ENCODE measurements around the gene BROX. TPM values are rescaled to one million over a fixed set of nuclear protein-coding genes. Genes with fewer than 3 reads are reported as not detected.

The BROX gene
- total and polyA plus RNA-seq, 4 experiments from 2014 or later = 15.6 to 68.3 (median 41.5) TPM

GRCh38 chr1:222680080-222680479 lies 32.3 kb upstream of the BROX start:
- CTCF ChIA-PET (ENCODE audit: partially characterized antibody) = no interaction called here
- DNase-seq = no peak
- intact Hi-C loops (cut with micrococcal nuclease) = no loop called here
- peaks cover 0 to 6% (median 3%) of the 10 kb centered on the region in 4 donors for H3K4me1 Mint-ChIP-seq
- no peak overlapping the region for H3K4me3 ChIP-seq (ENCODE audit: low read length in 2 of 2)
- H3K9me3 Mint-ChIP-seq = no peaks in the 10 kb centered on the region
- H3K27ac Mint-ChIP-seq = peak overlapping the region in 2 of 7 donors; percentile 36 to 44
- no peaks in the 10 kb centered on the region for H3K9me3 ChIP-seq (ENCODE audit: control insufficient read depth in 1 of 2, low read length in 2 of 2)
- no peaks in the 10 kb centered on the region for H3K27me3 ChIP-seq (ENCODE audit: insufficient read depth, low read length)
- POLR2A ChIA-PET (ENCODE audit: partially characterized antibody) = no interaction called here
- no peak overlapping the region for H3K27ac ChIP-seq (ENCODE audit: low read depth, low read length)
- H3K4me1 ChIP-seq (ENCODE audit: insufficient read depth, low read length) = no peaks in the 10 kb centered on the region
- no peak overlapping the region for H3K4me3 Mint-ChIP-seq
- no peaks in the 10 kb centered on the region for H3K27me3 Mint-ChIP-seq
- H3K36me3 ChIP-seq (ENCODE audit: insufficient read depth, low read length) = peaks cover 22% of the 10 kb centered on the region
- H3K36me3 Mint-ChIP-seq = peaks cover 12 to 49% of the 10 kb centered on the region in 2 donors

DNA sequence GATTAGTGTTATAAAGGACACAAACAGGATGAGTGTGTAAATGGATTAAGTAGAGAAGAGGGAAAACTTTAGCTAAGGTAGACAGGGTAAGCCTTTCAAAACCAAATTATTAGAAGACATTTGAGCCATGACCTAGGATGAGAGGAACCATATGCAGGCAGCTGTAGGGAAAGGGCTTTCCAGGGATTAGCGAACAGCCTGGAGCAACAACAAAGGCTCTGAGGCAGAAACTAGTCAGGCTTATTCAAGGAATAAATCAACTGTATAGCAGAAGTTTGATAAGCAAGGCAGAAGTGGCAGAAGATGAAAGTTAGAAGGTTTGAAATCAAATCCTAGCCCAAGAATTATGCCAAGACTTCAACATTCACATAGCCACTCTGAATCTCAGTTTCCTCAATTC lies 21.3 kb upstream of the BROX start:
- peaks cover 16 to 41% of the 10 kb centered on the region in 2 donors for H3K36me3 Mint-ChIP-seq
- intact Hi-C loops (cut with micrococcal nuclease) = no loop called here
- H3K27me3 Mint-ChIP-seq = no peaks in the 10 kb centered on the region
- H3K27me3 ChIP-seq (ENCODE audit: insufficient read depth, low read length) = no peaks in the 10 kb centered on the region
- no peak overlapping the region for H3K4me3 Mint-ChIP-seq
- peaks cover 19% of the 10 kb centered on the region for H3K36me3 ChIP-seq (ENCODE audit: insufficient read depth, low read length)
- peaks cover 1% of the 10 kb centered on the region for H3K4me1 ChIP-seq (ENCODE audit: insufficient read depth, low read length)
- H3K4me3 ChIP-seq (ENCODE audit: low read length in 2 of 2) = no peak overlapping the region
- no peaks in the 10 kb centered on the region for H3K9me3 ChIP-seq (ENCODE audit: control insufficient read depth in 1 of 2, low read length in 2 of 2)
- peaks cover 9 to 26% (median 18%) of the 10 kb centered on the region in 4 donors for H3K4me1 Mint-ChIP-seq
- H3K27ac Mint-ChIP-seq = peak overlapping the region in 4 of 7 donors; percentile 47 to 75 (median 60)
- ChIA-PET POLR2A (ENCODE audit: partially characterized antibody) (no interaction called here), CTCF (ENCODE audit: partially characterized antibody) (no interaction called here)
- no peak overlapping the region for H3K27ac ChIP-seq (ENCODE audit: low read depth, low read length)
- H3K9me3 Mint-ChIP-seq = no peaks in the 10 kb centered on the region
- DNase-seq = no peak

GRCh38 chr1:222694927-222695326 lies 17.4 kb upstream of the BROX start:
- ChIA-PET CTCF (ENCODE audit: partially characterized antibody) (interaction anchor here (1.2 kb wide), 1 partner anchor 18 kb away, joined by 3 read pairs; no protein-coding TSS in a partner anchor), POLR2A (ENCODE audit: partially characterized antibody) (interaction anchor here (2.8 kb wide), 1 partner anchor 18 kb away, joined by 13 read pairs; the partner anchor contains the start of genes AIDA and BROX)
- no peak overlapping the region for H3K4me3 ChIP-seq (ENCODE audit: low read length in 2 of 2)
- H3K27ac Mint-ChIP-seq = peak overlapping the region in 2 of 7 donors; percentile 11 to 29
- no peaks in the 10 kb centered on the region for H3K9me3 ChIP-seq (ENCODE audit: control insufficient read depth in 1 of 2, low read length in 2 of 2)
- DNase-seq = no peak
- no peaks in the 10 kb centered on the region for H3K27me3 ChIP-seq (ENCODE audit: insufficient read depth, low read length)
- no peak overlapping the region for H3K4me3 Mint-ChIP-seq
- H3K36me3 ChIP-seq (ENCODE audit: insufficient read depth, low read length) = peaks cover 14% of the 10 kb centered on the region
- H3K36me3 Mint-ChIP-seq = peaks cover 17 to 38% of the 10 kb centered on the region in 2 donors
- peaks cover 13 to 31% (median 22%) of the 10 kb centered on the region in 4 donors for H3K4me1 Mint-ChIP-seq
- intact Hi-C loops (cut with micrococcal nuclease) = no loop called here
- H3K27ac ChIP-seq (ENCODE audit: low read depth, low read length) = no peak overlapping the region
- no peaks in the 10 kb centered on the region for H3K9me3 Mint-ChIP-seq
- H3K27me3 Mint-ChIP-seq = no peaks in the 10 kb centered on the region
- peaks cover 8% of the 10 kb centered on the region for H3K4me1 ChIP-seq (ENCODE audit: insufficient read depth, low read length)

GRCh38 chr1:222696741-222697140 lies 15.6 kb upstream of the BROX start:
- peaks cover 10 to 27% (median 20%) of the 10 kb centered on the region in 4 donors for H3K4me1 Mint-ChIP-seq
- no peaks in the 10 kb centered on the region for H3K27me3 Mint-ChIP-seq
- H3K4me3 Mint-ChIP-seq = no peak overlapping the region
- no peak overlapping the region for H3K4me3 ChIP-seq (ENCODE audit: low read length in 2 of 2)
- DNase-seq = no peak
- H3K9me3 ChIP-seq (ENCODE audit: control insufficient read depth in 1 of 2, low read length in 2 of 2) = no peaks in the 10 kb centered on the region
- H3K27me3 ChIP-seq (ENCODE audit: insufficient read depth, low read length) = no peaks in the 10 kb centered on the region
- peaks cover 8% of the 10 kb centered on the region for H3K4me1 ChIP-seq (ENCODE audit: insufficient read depth, low read length)
- ChIA-PET POLR2A (ENCODE audit: partially characterized antibody) (interaction anchor here (4.1 kb wide), 1 partner anchor 15 kb away, joined by 22 read pairs; the partner anchor contains the start of genes AIDA and BROX), CTCF (ENCODE audit: partially characterized antibody) (no interaction called here)
- peaks cover 13% of the 10 kb centered on the region for H3K36me3 ChIP-seq (ENCODE audit: insufficient read depth, low read length)
- no peaks in the 10 kb centered on the region for H3K9me3 Mint-ChIP-seq
- no peak overlapping the region for H3K27ac Mint-ChIP-seq
- H3K36me3 Mint-ChIP-seq = peaks cover 25 to 40% of the 10 kb centered on the region in 2 donors
- intact Hi-C loops (cut with micrococcal nuclease) = no loop called here
- no peak overlapping the region for H3K27ac ChIP-seq (ENCODE audit: low read depth, low read length)

GRCh38 chr1:222697203-222697602 lies 15.2 kb upstream of the BROX start:
- H3K9me3 ChIP-seq (ENCODE audit: control insufficient read depth in 1 of 2, low read length in 2 of 2) = no peaks in the 10 kb centered on the region
- Mint-ChIP-seq H3K4me3 (no peak overlapping the region), H3K9me3 (no peaks in the 10 kb centered on the region), H3K4me1 (peaks cover 10 to 27% (median 20%) of the 10 kb centered on the region in 4 donors), H3K36me3 (peaks cover 24 to 42% of the 10 kb centered on the region in 2 donors), H3K27me3 (no peaks in the 10 kb centered on the region), H3K27ac (no peak overlapping the region)
- POLR2A ChIA-PET (ENCODE audit: partially characterized antibody) = interaction anchor here (4.1 kb wide), 1 partner anchor 15 kb away, joined by 22 read pairs; the partner anchor contains the start of genes AIDA and BROX
- peaks cover 15% of the 10 kb centered on the region for H3K36me3 ChIP-seq (ENCODE audit: insufficient read depth, low read length)
- no peak overlapping the region for H3K27ac ChIP-seq (ENCODE audit: low read depth, low read length)
- no peak for DNase-seq
- intact Hi-C loops (cut with micrococcal nuclease) = no loop called here
- H3K4me1 ChIP-seq (ENCODE audit: insufficient read depth, low read length) = peaks cover 8% of the 10 kb centered on the region
- no peak overlapping the region for H3K4me3 ChIP-seq (ENCODE audit: low read length in 2 of 2)
- CTCF ChIA-PET (ENCODE audit: partially characterized antibody) = interaction anchor here (0.9 to 1.0 kb wide), 2 partner anchors 40 to 107 kb away, joined by 3 to 6 read pairs; partner anchors contain the start of gene TAF1A
- no peaks in the 10 kb centered on the region for H3K27me3 ChIP-seq (ENCODE audit: insufficient read depth, low read length)

DNA sequence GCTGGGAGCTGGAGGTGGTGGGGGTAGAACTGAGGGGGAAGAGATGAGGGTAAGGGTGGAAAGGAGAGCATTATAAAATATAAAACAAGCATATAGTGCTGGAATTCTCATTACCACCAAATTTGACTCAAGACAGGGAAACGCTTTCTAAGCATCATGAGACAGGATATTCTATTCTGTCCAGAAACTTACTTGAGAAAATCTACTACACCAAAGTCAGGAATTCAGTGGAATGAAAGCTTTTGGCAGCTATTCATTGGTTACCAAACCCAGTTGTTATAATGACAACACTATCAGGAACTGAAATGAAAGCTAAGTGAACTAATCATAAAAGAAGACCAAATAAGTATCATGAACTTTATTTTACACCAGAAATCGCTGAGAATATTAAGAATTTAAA lies 14.5 kb upstream of the BROX start:
- H3K27ac ChIP-seq (ENCODE audit: low read depth, low read length) = no peak overlapping the region
- no peaks in the 10 kb centered on the region for H3K27me3 Mint-ChIP-seq
- no peaks in the 10 kb centered on the region for H3K9me3 ChIP-seq (ENCODE audit: control insufficient read depth in 1 of 2, low read length in 2 of 2)
- peaks cover 10 to 26% (median 17%) of the 10 kb centered on the region in 4 donors for H3K4me1 Mint-ChIP-seq
- no peak overlapping the region for H3K4me3 Mint-ChIP-seq
- no peak overlapping the region for H3K4me3 ChIP-seq (ENCODE audit: low read length in 2 of 2)
- H3K27ac Mint-ChIP-seq = peak overlapping the region in 1 of 7 donors; percentile 19
- POLR2A ChIA-PET (ENCODE audit: partially characterized antibody) = interaction anchor here (4.1 kb wide), 1 partner anchor 14 kb away, joined by 22 read pairs; the partner anchor contains the start of genes AIDA and BROX
- CTCF ChIA-PET (ENCODE audit: partially characterized antibody) = interaction anchor here (0.9 to 1.0 kb wide), 2 partner anchors 40 to 108 kb away, joined by 3 to 6 read pairs; partner anchors contain the start of gene TAF1A
- peaks cover 21% of the 10 kb centered on the region for H3K36me3 ChIP-seq (ENCODE audit: insufficient read depth, low read length)
- DNase-seq = no peak
- intact Hi-C loops (cut with micrococcal nuclease) = no loop called here
- H3K9me3 Mint-ChIP-seq = no peaks in the 10 kb centered on the region
- H3K27me3 ChIP-seq (ENCODE audit: insufficient read depth, low read length) = no peaks in the 10 kb centered on the region
- H3K36me3 Mint-ChIP-seq = peaks cover 24 to 42% of the 10 kb centered on the region in 2 donors
- peaks cover 8% of the 10 kb centered on the region for H3K4me1 ChIP-seq (ENCODE audit: insufficient read depth, low read length)

- H3K27me3 ChIP-seq (ENCODE audit: insufficient read depth, low read length) = no peaks in the 10 kb centered on the region
- intact Hi-C loops (cut with micrococcal nuclease) = no loop called here
- H3K36me3 ChIP-seq (ENCODE audit: insufficient read depth, low read length) = peaks cover 21% of the 10 kb centered on the region
- H3K4me3 ChIP-seq (ENCODE audit: low read length in 2 of 2) = no peak overlapping the region
- peaks cover 40 to 43% of the 10 kb centered on the region in 2 donors for H3K36me3 Mint-ChIP-seq
- H3K9me3 Mint-ChIP-seq = no peaks in the 10 kb centered on the region
- DNase-seq = no peak
- peaks cover 11% of the 10 kb centered on the region for H3K4me1 ChIP-seq (ENCODE audit: insufficient read depth, low read length)
- H3K4me3 Mint-ChIP-seq = no peak overlapping the region
- ChIA-PET POLR2A (ENCODE audit: partially characterized antibody) (no interaction called here), CTCF (ENCODE audit: partially characterized antibody) (no interaction called here)
- no peaks in the 10 kb centered on the region for H3K9me3 ChIP-seq (ENCODE audit: control insufficient read depth in 1 of 2, low read length in 2 of 2)
- H3K27ac ChIP-seq (ENCODE audit: low read depth, low read length) = no peak overlapping the region
- H3K27ac Mint-ChIP-seq = no peak overlapping the region
- H3K4me1 Mint-ChIP-seq = peaks cover 23 to 48% (median 35%) of the 10 kb centered on the region in 4 donors
- no peaks in the 10 kb centered on the region for H3K27me3 Mint-ChIP-seq
Observed at GRCh38 chr1:222702210-222702609, 10.2 kb upstream of the BROX start.
